Caco-2 (cell line): ENCODE data around the gene PIK3C2G. TPM values are rescaled to one million over a fixed set of nuclear protein-coding genes. Genes with fewer than 3 reads are reported as not detected.

ENCODE experiments used
- BruUV-seq: library from RNA; stranded (reverse); fragments of 400-500 nt; replicated peaks from 2 replicates; lab custom pipeline; 2021; lab: Mats Ljungman, UMichigan
- CTCF ChIA-PET: fragments of 300-600 bp; sonication (Branson Sonifier 250); formaldehyde crosslinking; loops from one replicate; lab custom pipeline; 2022; ENCODE audit warnings: antibody characterized with exemption; lab: Charles Lee
- POLR2A ChIA-PET: fragments of 300-600 bp; sonication (Branson Sonifier 250); formaldehyde crosslinking; loops from one replicate; lab custom pipeline; 2022; ENCODE audit warnings: antibody characterized with exemption; lab: Charles Lee
- DNase-seq, 2 experiments: peaks; one replicate each; pipeline versions ENCODE4 v3.0.0 to v3.0.0-alpha.2; 2020 to 2022
- H3K27me3 ChIP-seq: replicated peaks from 2 replicates; pipeline ENCODE4 v1.6.0; 2011; ENCODE audit warnings: low read length; ENCODE audit not compliant: control insufficient read depth, insufficient read depth
- H3K36me3 ChIP-seq: 2 replicates; pipeline ENCODE4 v1.5.1; 2011; ENCODE audit warnings: low read length; ENCODE audit not compliant: control insufficient read depth, insufficient read depth
- H3K4me1 ChIP-seq: fragments of 250-450 bp; sonication (Bioruptor Pico); 2 replicates; pipeline ENCODE4 v1.5.1; 2020; ENCODE audit warnings: mild to moderate bottlenecking
- H3K4me3 ChIP-seq: 2 replicates; pipeline ENCODE4 v1.5.1; 2011; ENCODE audit warnings: low read depth, mild to moderate bottlenecking, control low read depth, low read length
- H3K9me3 ChIP-seq: fragments of 250-450 bp; sonication (Bioruptor Pico); 2 replicates; pipeline ENCODE4 v1.5.1; 2020; ENCODE audit warnings: mild to moderate bottlenecking, moderate library complexity
- H3K27ac Mint-ChIP-seq: one replicate; pipeline ENCODE4 v1.8.0; 2022; ENCODE audit warnings: mixed read lengths; ENCODE audit not compliant: unreplicated experiment
- H3K27me3 Mint-ChIP-seq: one replicate; pipeline ENCODE4 v1.8.0; 2022; ENCODE audit warnings: mixed read lengths; ENCODE audit not compliant: insufficient read depth, unreplicated experiment
- H3K36me3 Mint-ChIP-seq: one replicate; pipeline ENCODE4 v1.8.0; 2022; ENCODE audit warnings: mild to moderate bottlenecking, mixed read lengths; ENCODE audit not compliant: insufficient read depth, unreplicated experiment
- H3K4me1 Mint-ChIP-seq: one replicate; pipeline ENCODE4 v1.8.0; 2022; ENCODE audit warnings: low read depth, mixed read lengths; ENCODE audit not compliant: unreplicated experiment
- H3K4me3 Mint-ChIP-seq: one replicate; pipeline ENCODE4 v1.8.0; 2022; ENCODE audit warnings: mild to moderate bottlenecking, moderate library complexity, mixed read lengths; ENCODE audit not compliant: unreplicated experiment
- H3K9me3 Mint-ChIP-seq: one replicate; pipeline ENCODE4 v1.8.0; 2022; ENCODE audit warnings: mixed read lengths; ENCODE audit not compliant: unreplicated experiment
- intact Hi-C: fragments of 100-400 bp; cut with micrococcal nuclease; formaldehyde crosslinking; loops from one replicate; pipeline ENCODE4 v1.10.0; 2022; ENCODE audit not compliant: unreplicated experiment
- total RNA-seq: library from RNA; stranded (reverse); gene quantifications from 2 replicates; pipeline ENCODE4 v1.2.3, GENCODE V29; 2022
- TF ChIP-seq, protein P1 (sequence below), 2 experiments: fragments of 200-600 bp in 1 of 2; IDR thresholded peaks; 1 replicate in 1 of 2; 2 replicates in 1 of 2; pipeline versions ENCODE4 v1.5.1 to v1.8.0; 2011 to 2022; ENCODE audit warnings: antibody characterized with exemption in 1 of 2, control low read depth in 1 of 2, inconsistent platforms in 1 of 2, low read depth in 1 of 2, low read length in 1 of 2, mild to moderate bottlenecking in 1 of 2, moderate library complexity in 1 of 2; ENCODE audit not compliant: insufficient read depth in 1 of 2, severe bottlenecking in 1 of 2, unreplicated experiment in 1 of 2

Gene PIK3C2G
- total RNA-seq, 1 experiment from 2014 or later, result not detected

DNA sequence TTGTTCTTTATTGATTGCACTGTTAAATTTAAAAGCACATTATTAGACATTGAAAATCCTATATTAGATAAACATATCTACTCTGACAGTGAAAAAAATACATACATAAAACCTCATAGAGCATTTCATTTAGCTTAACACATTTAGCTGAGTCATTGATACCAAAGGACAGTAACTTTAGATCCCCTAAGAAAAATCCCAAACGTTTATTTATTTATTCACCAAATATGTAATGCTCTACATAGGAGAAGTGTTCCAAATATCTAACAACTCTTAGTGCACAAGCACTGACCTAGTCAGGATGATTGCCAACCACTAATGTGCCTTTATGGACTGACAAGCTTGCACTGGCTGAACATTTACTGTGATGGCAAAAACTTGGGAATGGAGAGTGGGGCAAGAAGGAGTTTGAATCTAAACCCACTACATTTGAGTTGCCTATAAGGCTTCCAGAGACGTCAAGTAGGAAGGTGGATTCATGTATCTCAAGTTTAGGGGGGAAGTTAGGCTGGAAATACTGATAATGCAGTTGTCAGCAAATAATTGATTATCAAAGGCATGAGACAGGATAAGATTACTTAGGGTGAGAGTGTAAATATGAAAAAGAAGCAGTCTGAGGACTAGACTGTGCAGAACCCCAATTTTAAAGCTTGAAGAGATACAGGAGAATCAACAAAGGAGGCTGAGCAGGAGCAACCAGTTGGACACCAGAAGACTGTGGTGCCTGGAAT, 320.1 kb downstream of the PIK3C2G start:
- TF ChIP-seq, protein P1, sequence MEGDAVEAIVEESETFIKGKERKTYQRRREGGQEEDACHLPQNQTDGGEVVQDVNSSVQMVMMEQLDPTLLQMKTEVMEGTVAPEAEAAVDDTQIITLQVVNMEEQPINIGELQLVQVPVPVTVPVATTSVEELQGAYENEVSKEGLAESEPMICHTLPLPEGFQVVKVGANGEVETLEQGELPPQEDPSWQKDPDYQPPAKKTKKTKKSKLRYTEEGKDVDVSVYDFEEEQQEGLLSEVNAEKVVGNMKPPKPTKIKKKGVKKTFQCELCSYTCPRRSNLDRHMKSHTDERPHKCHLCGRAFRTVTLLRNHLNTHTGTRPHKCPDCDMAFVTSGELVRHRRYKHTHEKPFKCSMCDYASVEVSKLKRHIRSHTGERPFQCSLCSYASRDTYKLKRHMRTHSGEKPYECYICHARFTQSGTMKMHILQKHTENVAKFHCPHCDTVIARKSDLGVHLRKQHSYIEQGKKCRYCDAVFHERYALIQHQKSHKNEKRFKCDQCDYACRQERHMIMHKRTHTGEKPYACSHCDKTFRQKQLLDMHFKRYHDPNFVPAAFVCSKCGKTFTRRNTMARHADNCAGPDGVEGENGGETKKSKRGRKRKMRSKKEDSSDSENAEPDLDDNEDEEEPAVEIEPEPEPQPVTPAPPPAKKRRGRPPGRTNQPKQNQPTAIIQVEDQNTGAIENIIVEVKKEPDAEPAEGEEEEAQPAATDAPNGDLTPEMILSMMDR (IDR thresholded peaks at IDR 0.05; ENCODE audit: insufficient read depth in 1 of 2, low read depth in 1 of 2, low read length in 1 of 2, severe bottlenecking in 1 of 2, unreplicated experiment in 1 of 2), result no peak
- ChIA-PET POLR2A (no interaction called here), CTCF (interaction anchor here (0.6 kb wide), 1 partner anchor 434 kb away, joined by 3 read pairs; no protein-coding TSS in a partner anchor)
- Histone ChIP-seq H3K27me3 (no peaks in the 10 kb centered on the region), H3K4me1 (no peaks in the 10 kb centered on the region), H3K9me3 (no peaks in the 10 kb centered on the region; the same call in 1 of the 2 replicates), H3K36me3 (no peaks in the 10 kb centered on the region), H3K4me3 (no peak overlapping the region)
- no peak overlapping the region for H3K27ac Mint-ChIP-seq
- peaks cover 24% of the 10 kb centered on the region for H3K9me3 Mint-ChIP-seq
- H3K4me1 Mint-ChIP-seq, result no peaks in the 10 kb centered on the region
- H3K27me3 Mint-ChIP-seq, result no peaks in the 10 kb centered on the region
- no peaks in the 10 kb centered on the region for H3K36me3 Mint-ChIP-seq
- BruUV-seq, result no TSS peak
- H3K4me3 Mint-ChIP-seq, result no peak overlapping the region
- DNase-seq, result no peak
- intact Hi-C loops, result no loop called here

DNA sequence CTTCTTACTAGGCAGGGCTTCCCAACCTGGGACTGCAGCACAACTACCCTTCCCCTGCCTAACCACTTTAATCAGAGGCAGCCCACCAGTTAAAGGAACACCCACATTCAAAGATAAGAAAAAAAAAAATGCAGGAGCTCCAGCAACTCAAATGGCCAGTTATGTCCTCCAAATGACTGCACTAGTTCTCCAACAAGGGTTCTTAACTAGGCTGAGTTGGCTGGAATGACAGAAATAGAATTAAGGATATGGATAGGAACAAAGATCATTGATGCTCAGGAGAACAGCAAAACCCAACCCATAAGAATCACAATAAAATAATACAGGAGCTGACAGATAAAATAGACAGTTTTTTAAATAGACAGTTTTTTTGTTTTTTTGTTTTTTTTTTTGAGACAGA, 322.3 kb downstream of the PIK3C2G start:
- Mint-ChIP-seq H3K9me3 (peaks cover 26% of the 10 kb centered on the region), H3K27ac (no peak overlapping the region), H3K4me1 (no peaks in the 10 kb centered on the region), H3K4me3 (no peak overlapping the region), H3K27me3 (no peaks in the 10 kb centered on the region), H3K36me3 (no peaks in the 10 kb centered on the region)
- Histone ChIP-seq H3K36me3 (no peaks in the 10 kb centered on the region), H3K9me3 (no peaks in the 10 kb centered on the region; the same call in 1 of the 2 replicates), H3K27me3 (no peaks in the 10 kb centered on the region), H3K4me1 (no peaks in the 10 kb centered on the region), H3K4me3 (no peak overlapping the region)
- intact Hi-C loops, result no loop called here
- TF ChIP-seq, protein P1 (IDR thresholded peaks at IDR 0.05; ENCODE audit: insufficient read depth in 1 of 2, low read depth in 1 of 2, low read length in 1 of 2, severe bottlenecking in 1 of 2, unreplicated experiment in 1 of 2), result no peak
- BruUV-seq, result no TSS peak
- ChIA-PET CTCF (interaction anchor here (0.7 kb wide), 1 partner anchor 151 kb away, joined by 3 read pairs; no protein-coding TSS in a partner anchor), POLR2A (no interaction called here)
- DNase-seq, result no peak

DNA sequence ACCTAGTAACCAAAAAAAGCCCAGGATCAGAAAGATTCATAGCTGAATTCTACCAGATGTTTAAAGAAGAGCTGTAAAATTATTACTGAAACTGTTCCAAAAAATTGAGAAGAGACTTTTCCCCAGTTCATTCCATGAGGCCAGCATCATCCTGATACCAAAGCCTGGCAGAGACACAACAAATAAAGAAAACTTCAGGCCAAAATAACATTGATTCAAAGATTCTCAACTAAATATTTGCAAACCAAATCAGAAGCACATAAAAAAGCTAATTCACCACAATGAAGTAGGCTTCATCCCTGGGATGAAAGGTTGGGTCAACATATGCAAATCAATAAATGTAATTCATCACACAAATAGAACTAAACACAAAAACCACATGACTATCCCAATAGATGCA, 325.3 kb downstream of the PIK3C2G start:
- intact Hi-C loops, result no loop called here

More for the DNA sequence above, 325.3 kb downstream of the PIK3C2G start:
- TF ChIP-seq, protein P1 (IDR thresholded peaks at IDR 0.05; ENCODE audit: insufficient read depth in 1 of 2, low read depth in 1 of 2, low read length in 1 of 2, severe bottlenecking in 1 of 2, unreplicated experiment in 1 of 2), result no peak
- Histone ChIP-seq H3K4me1 (no peaks in the 10 kb centered on the region), H3K9me3 (no peaks in the 10 kb centered on the region; the same call in 1 of the 2 replicates), H3K4me3 (no peak overlapping the region), H3K36me3 (no peaks in the 10 kb centered on the region), H3K27me3 (no peaks in the 10 kb centered on the region)
- POLR2A ChIA-PET, result no interaction called here
- Mint-ChIP-seq H3K9me3 (peaks cover 26% of the 10 kb centered on the region), H3K27ac (no peak overlapping the region), H3K4me3 (no peak overlapping the region), H3K4me1 (no peaks in the 10 kb centered on the region), H3K36me3 (no peaks in the 10 kb centered on the region), H3K27me3 (no peaks in the 10 kb centered on the region)
- no peak for DNase-seq
- CTCF ChIA-PET, result no interaction called here
- BruUV-seq, result no TSS peak
